Left ventricle myocardium superior (tissue), 1 donor: Measurements from ENCODE around the gene MMAA. TPM values are rescaled to one million over a fixed set of nuclear protein-coding genes. Genes with fewer than 3 reads are reported as not detected.
"Not testable (repeated sequence)": the region's sequence is repeated elsewhere in the genome, so short reads cannot be mapped to it uniquely, and the experiment has no call there.

ENCODE experiments used
- ATAC-seq: fragments of 200-7000 bp; cut with Tn5 transposase; one replicate; pipeline ENCODE4 v1.9.1; 2020; ENCODE audit warnings: mild to moderate bottlenecking, moderate library complexity
- DNase-seq: peaks from one replicate; pipeline ENCODE4 v3.0.0-alpha.2; 2020
- intact Hi-C: fragments of 100-400 bp; cut with micrococcal nuclease; formaldehyde crosslinking; loops from one replicate; pipeline ENCODE4 v1.11.0; 2022
- total RNA-seq: library from RNA; stranded (reverse); fragmentation: NEBNext Ultra II Directional; extraction: Animal tissue kit (Norgen Biotek cat#: 25700); gene quantifications from one replicate; pipeline ENCODE4 v1.2.1, GENCODE V29; 2021
- donor health status: DM: no; HTN: yes; CAD: no; lungs with severe emphysema.

MMAA gene
- total RNA-seq, 1 donor from 2014 or later = 8.6 TPM

GRCh38 chr4:145625677-145626622, 6.8 kb downstream of the MMAA start:
- DNase-seq (no peak), ATAC-seq (no peak)
- intact Hi-C loops = no loop called here

GRCh38 chr4:145626623-145626982, 7.4 kb downstream of the MMAA start:
- ATAC-seq (no peak), DNase-seq (no peak)
- intact Hi-C loops = no loop called here

- no peak for DNase-seq
- intact Hi-C loops = no loop called here
- no peak for ATAC-seq
Measured at GRCh38 chr4:145635117-145635516, 15.9 kb downstream of the MMAA start.

GRCh38 chr4:145635630-145636029, 16.4 kb downstream of the MMAA start:
- DNase-seq (no peak), ATAC-seq (no peak)
- intact Hi-C loops = no loop called here

GRCh38 chr4:145639186-145639698, 20.1 kb downstream of the MMAA start:
- intact Hi-C loops = no loop called here
- no peak for DNase-seq
- ATAC-seq = no peak

- peak; percentile 80 for ATAC-seq
- intact Hi-C loops, DNase-seq: not testable (repeated sequence)
Measured at GRCh38 chr4:145640236-145640635, 21.1 kb downstream of the MMAA start.

- no peak for ATAC-seq
- DNase-seq = no peak
- intact Hi-C loops = no loop called here
Measured at GRCh38 chr4:145643295-145643694, 24.1 kb downstream of the MMAA start.

GRCh38 chr4:145644699-145645098, 25.5 kb downstream of the MMAA start:
- ATAC-seq (no peak), DNase-seq (no peak)
- intact Hi-C loops = no loop called here

GRCh38 chr4:145656156-145656555, 37.0 kb downstream of the MMAA start:
- DNase-seq = no peak
- intact Hi-C loops = no loop called here
- ATAC-seq = no peak

GRCh38 chr4:145660064-145660463, 40.9 kb downstream of the MMAA start:
- intact Hi-C loops = no loop called here
- DNase-seq (no peak), ATAC-seq (no peak)

GRCh38 chr4:145663194-145663593, 44.0 kb downstream of the MMAA start:
- peak; percentile 95 for ATAC-seq
- DNase-seq = no peak
- intact Hi-C loops = no loop called here

GRCh38 chr4:145665773-145666172, 46.6 kb downstream of the MMAA start:
- intact Hi-C loops = no loop called here
- DNase-seq (no peak), ATAC-seq (no peak)

GRCh38 chr4:145670422-145670821, 51.2 kb downstream of the MMAA start:
- intact Hi-C loops = no loop called here
- ATAC-seq (no peak), DNase-seq (no peak)

GRCh38 chr4:145679520-145679919, 60.3 kb downstream of the MMAA start:
- intact Hi-C loops = no loop called here
- ATAC-seq (peak; percentile 96), DNase-seq (peak; percentile 33)

GRCh38 chr4:145679991-145680455, 60.8 kb downstream of the MMAA start, which contains the start of gene C4orf51:
TSS of gene C4orf51 (plus strand) at chr4:145680146. CDS start at chr4:145680204, 58 bp downstream.
- DNase-seq (no peak), ATAC-seq (peak; percentile 64)
- intact Hi-C loops = no loop called here

- DNase-seq = no peak
- intact Hi-C loops = no loop called here
- ATAC-seq = no peak
Measured at GRCh38 chr4:145680902-145681301, 61.7 kb downstream of the MMAA start.

GRCh38 chr4:145681518-145681917, 62.3 kb downstream of the MMAA start:
- ATAC-seq = peak; percentile 83
- no peak for DNase-seq
- intact Hi-C loops = no loop called here

GRCh38 chr4:145681956-145682355, 62.8 kb downstream of the MMAA start:
- ATAC-seq (no peak), DNase-seq (no peak)
- intact Hi-C loops = no loop called here

GRCh38 chr4:145686991-145687390, 67.8 kb downstream of the MMAA start:
- DNase-seq (no peak), ATAC-seq (no peak)
- intact Hi-C loops = no loop called here

GRCh38 chr4:145690610-145691009, 71.4 kb downstream of the MMAA start:
- DNase-seq (no peak), ATAC-seq (no peak)
- intact Hi-C loops = no loop called here

GRCh38 chr4:145691416-145691815, 72.2 kb downstream of the MMAA start:
- ATAC-seq, DNase-seq, intact Hi-C loops: not testable (repeated sequence)
